Superior temporal gyrus (tissue), 1 donor: Measurements from ENCODE around the gene TAF6L.
"Not testable (repeated sequence)": the region's sequence is repeated elsewhere in the genome, so short reads cannot be mapped to it uniquely, and the experiment has no call there.

ENCODE experiments used
- DNase-seq: peaks from one replicate; pipeline ENCODE4 v3.0.0-alpha.2; 2016; ENCODE audit errors: extremely low spot score

TAF6L gene

GRCh38 chr11:62755086-62755615 lies 16.0 kb upstream of the TAF6L start:
- DNase-seq, result peak; percentile 31

DNA sequence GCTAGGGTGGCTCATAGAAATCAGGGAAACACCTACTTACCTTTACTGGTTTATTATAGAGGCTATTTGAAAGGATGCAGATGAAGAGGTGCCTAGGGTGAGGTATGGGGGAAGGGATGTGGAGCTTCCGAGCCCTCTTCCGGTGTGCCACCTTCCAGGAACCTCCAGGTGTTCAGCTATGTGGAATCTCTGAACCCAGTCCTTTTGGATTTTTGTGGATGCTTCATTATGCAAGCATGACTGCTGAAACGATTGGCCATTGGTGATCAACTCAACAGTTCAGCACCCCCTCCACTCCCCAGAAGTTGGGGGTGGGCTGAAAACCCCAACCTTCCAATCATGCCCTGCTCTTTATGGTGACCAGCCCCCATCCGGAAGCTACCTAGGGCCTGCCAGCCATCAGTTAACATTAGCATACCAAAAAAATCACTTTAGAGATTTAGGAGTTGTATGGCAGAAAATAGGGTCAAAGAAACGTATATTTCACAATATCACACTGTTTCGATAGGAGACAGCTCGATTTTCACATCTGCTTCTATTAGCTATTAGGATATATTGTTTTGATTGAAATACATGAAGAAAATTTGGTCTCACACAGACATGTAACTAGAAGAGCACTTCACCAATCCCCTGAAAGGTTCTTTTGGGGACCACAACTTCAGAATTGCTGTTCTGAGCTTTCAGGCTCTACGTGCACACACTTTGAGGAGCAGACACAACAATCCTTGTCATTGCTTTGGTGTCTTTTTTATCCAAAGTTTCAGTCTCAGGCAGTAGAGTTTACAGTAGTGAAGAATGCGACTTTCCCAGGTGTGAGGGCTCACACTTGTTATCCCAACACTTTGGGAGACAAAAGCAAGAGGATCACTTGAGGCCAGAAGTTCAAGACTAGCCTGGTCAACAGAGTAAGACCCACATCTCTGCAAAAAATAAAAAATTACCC lies 13.1 kb upstream of the TAF6L start:
- peak; percentile 28 for DNase-seq

DNA sequence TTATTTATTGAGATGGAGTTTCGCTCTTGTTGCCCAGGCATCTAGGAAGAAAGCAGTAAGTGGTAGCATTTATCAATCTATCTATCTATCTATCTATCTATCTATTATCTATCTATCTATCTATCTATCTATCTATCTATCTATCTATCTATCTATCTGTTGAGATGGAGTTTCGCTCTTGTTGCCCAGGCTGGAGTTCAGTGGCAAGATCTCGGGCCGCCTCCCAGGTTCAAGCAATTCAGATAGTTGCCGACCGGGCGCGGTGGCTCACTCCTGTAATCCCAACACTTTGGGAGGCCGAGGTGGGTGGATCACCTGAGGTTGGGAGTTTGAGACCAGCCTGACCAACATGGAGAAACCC lies 10.3 kb upstream of the TAF6L start:
- not testable (repeated sequence) for DNase-seq

DNA sequence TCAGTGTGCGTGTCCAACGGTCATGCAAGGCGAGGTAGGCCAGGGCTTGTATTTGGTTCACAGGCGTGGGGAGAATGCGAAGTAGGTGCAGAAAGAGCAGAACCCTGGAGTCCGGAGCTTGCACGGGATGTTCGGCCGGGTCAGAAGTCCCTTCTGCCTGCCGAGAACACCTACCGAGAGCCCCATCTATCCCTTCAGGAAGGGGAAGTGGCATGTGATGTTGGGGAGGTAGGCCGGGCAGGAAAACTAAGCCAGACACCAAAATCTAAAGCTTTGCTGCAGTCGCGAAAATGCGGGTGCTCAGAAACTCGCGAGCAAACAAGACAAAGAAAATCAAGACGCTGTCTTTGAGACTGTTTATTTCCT lies 435 bp upstream of the TAF6L start:
- no peak for DNase-seq

GRCh38 chr11:62774407-62774806 lies 3.2 kb downstream of the TAF6L start:
- DNase-seq, result no peak

GRCh38 chr11:62775646-62776045 lies 4.5 kb downstream of the TAF6L start:
- no peak for DNase-seq

GRCh38 chr11:62777389-62777788 lies 6.2 kb downstream of the TAF6L start:
- DNase-seq, result no peak

- no peak for DNase-seq
Observed at GRCh38 chr11:62778441-62778840, 7.2 kb downstream of the TAF6L start.

DNA sequence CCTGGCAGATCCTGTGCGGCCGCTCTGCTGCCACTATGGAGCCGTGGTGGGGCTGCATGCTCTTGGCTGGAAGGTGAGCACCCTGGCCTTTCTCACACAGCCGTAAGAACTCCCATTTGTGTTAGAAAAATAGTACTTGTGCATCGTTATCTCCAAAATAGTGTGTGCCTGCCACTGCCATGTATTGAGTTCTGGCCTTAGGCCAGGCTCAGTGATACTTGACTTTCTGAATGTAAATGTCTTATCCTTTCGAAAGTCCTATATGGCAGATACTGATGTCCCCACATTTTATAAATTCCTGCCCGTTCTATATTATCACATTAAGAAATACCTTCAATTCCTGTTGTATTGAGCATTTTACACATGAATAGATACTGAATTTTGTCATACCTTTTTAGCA lies 11.6 kb downstream of the TAF6L start:
- no peak for DNase-seq

GRCh38 chr11:62786318-62787004 lies 15.3 kb downstream of the TAF6L start:
- DNase-seq, result peak; percentile 81

- DNase-seq, result peak; percentile 99
Observed at GRCh38 chr11:62787005-62787759, 16.0 kb downstream of the TAF6L start, which contains the start of gene TMEM179B. TSS of gene TMEM179B (plus strand) at chr11:62787402. CDS start at chr11:62787432, 30 bp downstream.

- no peak for DNase-seq
Observed at GRCh38 chr11:62788991-62789390, 17.8 kb downstream of the TAF6L start.

- DNase-seq, result no peak
Observed at GRCh38 chr11:62789576-62789975, 18.4 kb downstream of the TAF6L start.

DNA sequence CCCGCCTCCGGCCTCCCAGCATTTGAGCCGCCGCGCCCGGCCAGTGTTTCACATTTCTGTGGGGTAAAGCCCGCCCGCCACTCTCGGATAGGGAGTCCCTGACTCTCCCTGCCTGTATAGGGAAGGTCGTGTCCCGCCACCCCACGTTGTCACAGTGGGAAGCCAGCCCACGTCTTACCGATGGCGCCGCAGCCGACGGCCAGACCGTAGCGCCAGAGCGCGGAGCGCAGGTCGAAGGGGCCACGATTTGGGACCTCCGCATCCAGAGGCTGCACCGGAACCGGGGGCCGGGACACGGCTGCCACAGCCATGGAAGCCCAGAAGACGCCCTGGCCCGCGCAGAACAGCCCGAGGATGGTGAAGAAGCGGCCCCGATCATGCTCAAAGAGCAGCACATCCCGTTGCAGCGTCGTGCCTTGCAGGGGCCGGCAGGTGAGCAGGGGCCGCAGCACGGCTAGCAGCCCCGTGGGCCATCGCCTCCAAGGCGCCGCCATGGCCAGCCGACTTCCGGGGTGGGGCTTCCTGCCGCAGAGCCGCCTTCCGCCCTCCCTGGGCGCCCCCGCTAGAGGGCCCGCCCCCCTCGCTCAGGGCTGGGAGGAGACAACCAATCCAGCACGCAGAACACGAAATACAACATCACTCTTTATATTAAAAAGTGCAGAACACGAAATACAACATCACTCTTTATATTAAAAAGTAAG lies 20.5 kb downstream of the TAF6L start, which contains the start of gene TMEM223:
TSS of gene TMEM223 (minus strand) at position 506 of the 701 bp plus-strand sequence. CDS start at position 494, 12 bp downstream.
- peak; percentile 87 for DNase-seq

DNA sequence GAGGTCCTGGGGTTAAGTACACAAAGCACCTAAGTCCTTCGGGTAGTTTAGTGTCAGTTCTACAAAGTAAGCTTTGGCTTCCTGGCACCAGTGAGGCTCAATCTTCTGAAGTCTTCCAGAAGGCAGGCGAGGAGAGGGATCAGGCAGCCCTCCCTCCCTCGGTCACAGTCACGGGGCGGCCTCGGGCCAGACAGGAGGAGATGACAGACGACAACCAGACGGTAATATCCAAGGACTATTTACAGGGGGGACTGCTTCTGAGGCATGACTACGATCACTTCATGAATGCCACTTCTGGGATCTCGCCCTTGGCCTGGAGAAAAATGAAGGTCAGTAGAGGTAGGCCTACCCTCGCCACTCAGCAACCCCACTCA lies 21.0 kb downstream of the TAF6L start:
- DNase-seq, result no peak

- DNase-seq, result no peak
Observed at GRCh38 chr11:62794201-62794775, 23.1 kb downstream of the TAF6L start.

DNA sequence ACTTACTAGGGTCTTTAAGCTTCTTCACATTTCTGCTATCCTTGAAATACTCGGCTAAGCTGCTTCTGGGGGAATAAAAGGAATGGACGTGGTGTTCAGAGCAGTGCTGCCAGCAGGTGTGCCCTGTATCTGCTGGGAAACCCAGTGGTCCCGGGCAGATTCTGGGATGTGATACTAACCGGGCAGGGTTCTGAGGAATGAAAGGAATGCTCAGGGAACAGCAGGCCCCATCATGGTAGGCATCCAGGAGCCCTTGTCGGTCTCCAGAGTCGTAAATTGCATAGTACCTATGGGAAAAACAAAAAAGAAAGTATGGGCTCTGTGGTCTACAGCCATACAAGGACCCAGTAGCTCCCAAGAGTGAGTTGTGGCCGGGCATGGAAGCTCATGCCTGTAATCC lies 25.1 kb downstream of the TAF6L start:
- DNase-seq, result no peak

GRCh38 chr11:62799486-62799885 lies 28.3 kb downstream of the TAF6L start:
- DNase-seq, result no peak

- no peak for DNase-seq
Observed at GRCh38 chr11:62801071-62801470, 29.9 kb downstream of the TAF6L start.

DNA sequence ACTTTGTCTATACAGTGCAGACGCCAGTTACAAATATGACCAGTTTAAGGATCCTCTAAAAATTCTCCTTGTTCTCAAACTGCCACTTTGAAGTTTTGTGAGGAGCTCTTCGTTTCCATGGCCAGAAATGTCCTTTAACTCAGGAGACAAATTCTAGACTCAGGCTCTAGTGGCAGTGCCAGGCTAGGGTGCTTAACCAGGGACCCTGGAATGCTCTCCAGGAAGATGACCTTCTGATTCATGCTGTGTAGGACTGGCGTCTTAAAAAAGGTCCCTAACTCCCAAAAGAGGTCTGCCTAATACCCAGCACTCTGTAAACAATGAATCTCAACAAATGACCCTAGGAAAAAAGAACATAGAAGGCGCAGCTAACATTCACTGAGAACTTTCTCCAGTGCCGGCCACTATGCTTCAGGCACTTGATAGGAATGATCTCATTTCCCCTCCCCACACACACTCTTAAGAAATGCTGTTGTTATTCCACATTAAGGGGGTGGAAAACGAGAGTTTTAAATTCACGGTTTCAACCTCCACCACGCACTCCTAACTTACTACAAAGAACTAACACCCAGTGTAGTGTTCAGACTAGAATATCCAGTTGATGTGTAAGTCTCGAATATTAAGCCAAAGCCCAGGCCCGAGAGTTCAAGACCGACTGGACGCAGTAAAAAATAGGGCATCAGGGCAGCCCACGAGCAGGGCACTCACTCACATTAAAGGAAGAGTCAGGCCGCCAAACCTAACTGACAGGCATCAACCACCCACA lies 33.3 kb downstream of the TAF6L start:
- DNase-seq, result peak; percentile 14
